Skeletal muscle cell (primary cell): Measurements from ENCODE around the gene BMP2K.
"Not testable (repeated sequence)": the region's sequence is repeated elsewhere in the genome, so short reads cannot be mapped to it uniquely, and the experiment has no call there.

Experiments
- DNase-seq: peaks from one replicate; pipeline ENCODE4 v3.0.0-alpha.2; 2010; ENCODE audit warnings: low read depth
- H3K4me3 ChIP-seq: 2 replicates; pipeline ENCODE4 v1.5.1; 2011; ENCODE audit warnings: low read depth, mild to moderate bottlenecking, control low read depth, low read length, moderate library complexity

Gene BMP2K

DNA sequence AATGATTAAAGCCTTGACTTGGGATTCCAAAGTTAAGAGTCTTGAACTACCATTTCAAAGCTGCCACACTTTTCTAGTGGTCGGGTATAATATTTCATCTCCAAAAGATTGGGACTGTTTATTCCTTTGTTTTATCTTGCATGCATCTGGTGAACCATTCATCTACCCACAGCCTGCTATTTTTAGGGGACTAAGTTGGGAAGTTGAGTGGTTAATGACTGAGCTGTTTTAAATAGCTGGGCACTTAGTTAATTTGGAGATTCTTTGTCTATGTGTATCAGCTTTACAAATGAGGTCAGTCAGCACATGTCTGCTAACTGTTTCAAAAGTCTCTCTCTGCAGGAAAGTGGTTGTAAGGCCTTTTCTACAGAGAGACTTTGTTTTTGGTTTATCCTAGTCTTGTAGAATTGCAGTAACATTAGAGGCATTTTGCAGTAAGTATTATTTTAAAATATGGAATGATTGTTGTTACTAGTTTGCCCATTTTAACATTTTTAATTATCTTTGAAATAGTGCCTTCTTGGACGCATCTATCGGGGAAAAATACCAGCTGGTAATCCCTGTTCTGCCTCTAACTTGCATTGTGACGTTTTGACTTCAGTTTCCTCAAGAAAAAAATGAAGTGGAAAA, 8.2 kb downstream of the BMP2K start:
- peak; percentile 48 for DNase-seq
- H3K4me3 ChIP-seq: no peak overlapping the region

DNA sequence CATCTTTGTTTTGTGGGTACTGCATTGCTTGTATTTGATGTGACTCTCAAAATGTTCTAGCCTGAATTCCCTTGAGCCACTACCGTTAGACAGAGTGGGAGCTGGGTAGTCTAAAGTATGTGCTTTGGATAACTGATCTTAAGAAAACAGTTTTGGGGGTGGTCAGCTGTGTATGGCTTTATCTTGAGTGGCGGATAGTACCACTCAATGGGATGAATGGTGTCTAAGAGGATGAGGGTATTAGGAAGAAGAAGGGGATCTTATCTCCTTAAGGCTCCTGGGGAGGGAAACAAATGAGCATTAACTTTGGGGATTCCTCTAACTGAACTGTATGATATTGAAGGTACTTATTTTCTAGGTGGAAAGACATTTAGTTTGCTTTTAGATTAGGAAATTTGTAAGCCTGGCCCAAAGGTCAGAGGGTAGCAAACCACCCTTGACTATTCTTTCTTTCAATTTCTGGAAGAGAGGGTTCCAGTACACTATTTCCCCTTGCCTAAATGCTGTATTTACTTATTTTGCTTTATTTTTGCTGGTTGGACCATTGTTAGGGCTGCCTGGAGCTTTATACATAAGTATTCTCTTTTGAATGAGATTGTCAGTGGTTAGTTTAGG, 11.3 kb downstream of the BMP2K start:
- H3K4me3 ChIP-seq: no peak overlapping the region
- DNase-seq: no peak

DNA sequence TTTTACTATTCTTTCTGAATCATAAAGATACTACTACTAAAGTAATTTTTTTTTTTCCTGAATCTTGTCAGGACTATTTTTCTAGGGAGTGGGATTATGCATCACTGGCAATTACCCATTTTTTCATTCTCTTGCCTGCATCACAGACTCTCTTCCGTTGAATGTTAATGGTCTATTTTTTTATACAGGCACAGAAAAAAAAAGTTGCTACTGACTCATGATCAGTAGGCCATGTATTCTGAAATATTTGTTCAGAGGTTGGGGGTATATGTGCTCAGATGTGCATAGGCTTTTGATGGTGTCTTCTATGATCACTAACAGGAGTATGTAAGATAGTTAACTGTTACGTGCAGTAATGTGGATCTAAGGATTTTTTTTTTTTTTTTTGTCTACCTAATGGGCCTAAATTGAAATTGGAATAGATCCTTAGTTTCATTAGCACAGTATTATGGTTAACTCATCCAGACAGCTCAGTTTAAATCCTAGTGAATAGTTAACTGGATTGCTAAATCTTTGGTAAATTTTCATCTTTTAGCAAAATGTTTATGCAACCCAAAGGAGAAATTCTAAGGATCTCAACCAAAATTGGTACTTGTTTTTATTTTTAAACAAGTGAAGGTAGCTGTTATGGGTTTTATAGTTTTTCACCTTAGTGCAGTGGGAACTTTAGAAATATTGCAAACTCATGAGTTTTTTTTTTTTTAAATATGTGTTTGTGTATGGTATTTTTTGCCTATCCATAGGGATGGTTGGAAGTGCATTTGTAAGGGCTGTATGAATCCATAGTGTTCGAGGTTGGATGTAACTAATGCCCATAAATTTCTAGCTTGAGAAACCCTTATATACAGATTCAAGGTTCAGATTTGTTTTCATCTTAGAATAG, 12.1 kb downstream of the BMP2K start:
- no peak for DNase-seq
- no peak overlapping the region for H3K4me3 ChIP-seq

DNA sequence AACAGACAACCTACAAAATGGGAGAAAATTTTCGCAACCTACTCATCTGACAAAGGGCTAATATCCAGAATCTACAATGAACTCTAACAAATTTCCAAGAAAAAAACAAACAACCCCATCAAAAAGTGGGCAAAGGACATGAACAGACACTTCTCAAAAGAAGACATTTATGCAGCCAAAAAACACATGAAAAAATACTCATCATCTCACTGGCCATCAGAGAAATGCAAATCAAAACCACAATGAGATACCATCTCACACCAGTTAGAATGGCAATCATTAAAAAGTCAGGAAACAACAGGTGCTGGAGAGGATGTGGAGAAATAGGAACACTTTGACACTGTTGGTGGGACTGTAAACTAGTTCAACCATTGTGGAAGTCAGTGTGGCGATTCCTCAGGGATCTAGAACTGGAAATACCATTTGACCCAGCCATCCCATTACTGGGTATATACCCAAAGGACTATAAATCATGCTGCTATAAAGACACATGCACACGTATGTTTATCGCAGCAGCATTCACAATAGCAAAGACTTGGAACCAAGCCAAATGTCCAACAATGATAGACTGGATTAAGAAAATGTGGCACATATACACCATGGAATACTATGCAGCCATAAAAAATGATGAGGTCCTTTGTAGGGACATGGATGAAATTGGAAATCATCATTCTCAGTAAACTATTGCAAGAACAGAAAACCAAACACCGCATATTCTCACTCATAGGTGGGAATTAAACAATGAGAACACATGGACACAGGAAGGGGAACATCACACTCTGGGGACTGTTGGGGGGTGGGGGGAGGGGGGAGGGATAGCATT, 19.7 kb downstream of the BMP2K start:
- not testable (repeated sequence) for DNase-seq, H3K4me3 ChIP-seq

DNA sequence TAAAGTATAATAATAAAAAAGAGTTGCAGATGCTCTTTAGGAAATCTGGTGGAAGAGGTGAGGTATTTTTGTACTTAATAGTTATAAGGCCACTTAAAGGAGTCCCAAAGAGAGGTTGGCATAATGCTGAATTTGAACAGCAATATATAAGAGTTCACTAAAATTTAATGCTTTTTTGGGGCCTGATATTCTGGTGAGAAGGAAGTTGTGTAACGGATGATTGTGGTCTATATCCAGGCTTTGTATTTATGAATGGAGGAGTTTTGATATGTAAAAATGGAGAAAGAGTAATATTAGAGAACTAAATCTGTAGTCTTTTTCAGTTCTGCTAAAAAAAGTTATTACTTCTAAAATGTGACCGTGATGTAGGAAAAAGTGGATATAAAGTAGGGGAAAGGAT, 20.4 kb downstream of the BMP2K start:
- no peak for DNase-seq
- no peak overlapping the region for H3K4me3 ChIP-seq

DNA sequence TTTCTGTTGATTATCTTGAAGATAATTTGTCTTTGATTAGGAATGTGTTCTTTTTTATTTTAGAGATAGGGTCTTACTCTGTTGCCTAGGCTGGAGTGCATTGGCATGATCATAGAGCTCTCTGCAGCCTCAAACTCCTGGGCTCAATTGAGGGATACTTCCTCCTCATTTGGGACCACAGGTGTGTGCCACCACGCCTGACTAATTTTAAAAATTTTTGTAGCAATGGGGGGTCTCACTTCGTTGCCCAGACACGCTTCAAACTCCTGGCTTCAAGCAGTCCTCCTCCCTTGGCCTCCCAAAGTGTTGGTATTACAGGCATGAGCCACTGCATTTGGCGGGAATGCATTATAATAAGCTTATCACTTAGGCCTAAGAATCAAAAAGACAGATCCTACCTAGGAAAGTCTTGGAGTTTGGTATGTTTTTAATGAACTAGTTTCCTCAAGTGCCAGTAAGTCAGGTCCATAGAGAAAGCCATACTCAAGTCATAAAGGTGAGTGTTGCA, 21.7 kb downstream of the BMP2K start:
- no peak overlapping the region for H3K4me3 ChIP-seq
- no peak for DNase-seq

DNA sequence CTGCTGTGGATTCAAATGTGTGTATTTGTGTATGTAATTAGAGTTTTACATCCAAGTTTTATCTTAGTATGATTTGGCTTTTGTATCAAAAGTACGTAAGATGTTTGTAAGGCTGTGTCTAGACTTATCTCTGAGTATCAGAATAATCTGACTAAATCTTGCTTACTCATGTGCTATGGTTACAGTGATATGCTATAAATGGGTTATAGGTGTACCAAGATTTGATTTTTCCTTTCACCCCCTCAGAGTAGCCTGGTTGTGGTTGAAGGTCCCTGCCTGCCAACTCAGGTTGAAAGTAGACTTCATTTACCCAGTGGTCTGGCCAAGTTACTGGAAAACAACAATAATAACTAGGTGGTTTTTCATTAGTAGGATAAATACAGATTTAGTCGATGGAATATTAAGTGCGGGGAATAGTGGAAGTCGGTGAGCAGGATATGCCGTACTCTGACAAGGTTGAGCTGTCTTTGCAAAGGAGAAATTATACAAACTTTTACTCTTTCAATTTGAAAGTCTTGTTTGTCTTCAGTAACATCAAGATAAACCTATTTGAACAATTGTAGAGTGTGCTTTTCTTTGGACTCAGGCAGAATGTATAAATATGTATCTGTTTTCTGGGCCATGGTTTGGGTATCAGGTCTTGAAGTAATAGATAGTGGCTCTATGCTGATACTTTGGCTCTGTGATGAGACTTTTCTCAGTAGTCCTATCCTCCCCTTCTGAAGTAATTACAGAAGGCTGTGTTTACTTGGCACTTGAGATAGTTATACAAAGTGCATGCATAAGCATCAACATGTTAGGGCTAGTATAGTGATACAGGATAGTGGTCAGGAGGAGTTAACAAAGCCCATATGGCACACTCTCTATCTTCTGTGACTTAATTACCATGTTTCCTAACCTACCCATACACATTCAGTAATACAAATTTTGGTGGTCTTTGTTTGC, 23.7 kb downstream of the BMP2K start:
- H3K4me3 ChIP-seq: no peak overlapping the region
- DNase-seq: no peak

DNA sequence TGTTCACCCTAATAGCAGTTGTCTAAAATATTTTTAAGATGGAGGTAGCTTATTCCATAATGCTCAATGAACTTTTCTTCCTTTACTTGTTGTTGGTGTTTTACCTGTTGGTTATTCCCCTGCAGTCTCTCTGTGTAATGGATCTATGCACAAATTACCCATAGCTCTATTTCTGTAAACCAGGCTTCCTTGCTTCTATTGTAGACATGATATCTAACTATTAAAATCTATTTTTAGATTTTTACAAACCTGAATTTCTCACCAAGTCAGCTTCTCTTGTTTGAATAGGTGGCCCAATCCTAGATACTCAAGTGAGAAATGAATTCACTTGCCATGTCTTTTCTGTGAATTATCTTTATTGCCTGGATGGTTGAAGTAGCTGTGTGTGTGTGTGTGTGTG, 24.8 kb downstream of the BMP2K start:
- H3K4me3 ChIP-seq: no peak overlapping the region
- DNase-seq: no peak

DNA sequence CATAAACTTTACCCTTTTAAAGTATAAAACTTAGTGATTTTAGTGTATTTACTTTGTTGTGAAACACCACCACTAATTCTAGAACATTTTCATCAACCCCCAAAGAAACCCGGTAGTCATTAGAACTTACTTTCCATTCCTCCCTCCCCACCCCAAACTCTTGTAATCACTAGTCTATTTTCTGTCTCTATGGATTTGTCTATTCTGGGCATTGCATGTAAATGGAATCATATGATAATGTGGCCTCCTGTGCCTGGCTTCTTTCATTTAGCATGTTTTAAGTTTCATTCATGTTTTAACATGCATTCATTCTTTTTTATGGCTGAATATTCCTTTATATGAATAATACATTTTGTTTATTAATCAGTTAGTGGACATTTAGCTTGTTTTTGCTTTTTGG, 27.8 kb downstream of the BMP2K start:
- DNase-seq: no peak
- no peak overlapping the region for H3K4me3 ChIP-seq

DNA sequence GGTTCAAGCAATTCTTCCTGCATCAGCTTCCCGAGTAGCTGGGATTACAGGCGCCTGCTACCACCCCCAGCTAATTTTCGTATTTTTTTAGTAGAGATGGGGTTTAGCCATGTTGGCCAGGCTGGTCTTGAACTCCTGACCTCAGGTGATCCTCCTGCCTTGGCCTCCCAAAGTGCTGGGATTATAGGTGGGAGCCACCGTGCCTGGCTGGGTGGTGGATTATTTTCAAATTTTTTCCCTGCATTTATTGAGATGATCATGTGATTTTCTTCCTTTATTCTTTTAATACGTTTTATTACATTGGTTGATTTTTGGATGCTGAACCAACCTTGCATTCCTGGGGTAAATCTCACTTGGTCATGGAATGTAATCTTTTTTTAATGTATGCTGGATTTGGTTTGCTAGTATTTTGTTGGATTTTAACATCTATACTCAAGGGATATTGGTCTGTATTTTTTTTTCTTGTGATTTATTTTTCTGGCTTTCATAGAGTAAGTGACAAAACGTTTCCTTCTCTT, 30.9 kb downstream of the BMP2K start:
- no peak overlapping the region for H3K4me3 ChIP-seq
- DNase-seq: no peak

DNA sequence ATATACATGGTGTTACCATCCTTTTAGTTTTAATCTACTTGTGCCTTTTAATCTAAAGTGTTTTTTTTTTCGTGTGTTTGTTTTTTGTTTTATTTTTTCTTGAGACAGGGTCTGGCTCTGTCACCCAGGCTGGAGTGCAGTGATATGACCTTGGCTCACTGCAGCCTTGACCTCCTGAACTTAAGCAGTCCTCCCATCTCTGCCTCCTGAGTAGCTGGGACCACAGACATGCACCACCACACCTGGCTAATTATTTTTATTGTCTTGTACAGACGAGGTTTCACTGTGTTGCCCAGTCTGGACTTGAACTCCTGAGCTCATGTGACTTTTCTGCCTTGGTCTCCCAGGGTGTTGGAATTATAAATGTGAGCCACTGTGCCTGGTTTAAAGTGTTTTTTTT, 33.1 kb downstream of the BMP2K start:
- H3K4me3 ChIP-seq: no peak overlapping the region
- DNase-seq: no peak

DNA sequence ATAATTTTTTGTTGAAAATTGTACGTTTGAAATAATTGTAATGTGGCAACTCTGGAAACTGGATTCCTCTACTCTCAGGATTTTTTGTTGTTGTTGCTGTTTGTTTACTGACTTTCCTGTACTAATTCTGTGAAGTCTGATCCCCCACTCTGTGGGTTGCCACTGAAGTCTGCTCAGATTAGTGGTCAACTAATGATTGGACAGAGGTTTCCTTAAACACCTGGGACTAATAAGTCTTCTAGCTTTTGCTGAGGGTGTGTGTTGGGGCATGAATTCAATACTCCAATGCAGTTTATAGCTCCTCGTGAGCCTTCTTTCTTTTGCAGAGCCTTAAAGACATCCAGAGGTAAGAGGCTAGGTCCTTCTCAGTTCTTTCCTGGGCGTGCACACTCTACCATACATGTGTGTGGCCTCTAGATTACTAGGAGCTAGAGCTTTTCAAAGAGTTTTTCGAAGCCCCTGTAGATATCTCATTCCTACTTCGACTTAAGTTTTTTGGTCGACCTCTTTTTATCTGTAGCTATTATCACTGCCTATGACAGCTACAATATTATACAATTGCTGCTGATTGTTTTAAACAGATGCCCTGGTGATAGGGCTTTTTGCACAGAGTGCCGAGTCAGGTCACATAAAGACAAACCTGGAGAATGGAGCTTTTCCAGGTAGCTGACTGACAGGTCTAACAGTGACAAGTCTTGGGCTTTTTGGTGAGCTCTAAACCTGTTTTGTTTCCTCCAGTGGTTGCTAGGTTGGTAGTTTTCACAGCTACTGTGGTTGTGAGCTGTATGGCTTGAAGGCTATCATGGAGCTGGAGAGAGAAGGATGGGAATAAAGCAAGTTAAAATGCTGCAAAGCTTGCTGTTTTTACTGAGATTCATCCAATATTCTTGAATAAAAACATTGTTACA, 34.0 kb downstream of the BMP2K start:
- DNase-seq: no peak
- no peak overlapping the region for H3K4me3 ChIP-seq

DNA sequence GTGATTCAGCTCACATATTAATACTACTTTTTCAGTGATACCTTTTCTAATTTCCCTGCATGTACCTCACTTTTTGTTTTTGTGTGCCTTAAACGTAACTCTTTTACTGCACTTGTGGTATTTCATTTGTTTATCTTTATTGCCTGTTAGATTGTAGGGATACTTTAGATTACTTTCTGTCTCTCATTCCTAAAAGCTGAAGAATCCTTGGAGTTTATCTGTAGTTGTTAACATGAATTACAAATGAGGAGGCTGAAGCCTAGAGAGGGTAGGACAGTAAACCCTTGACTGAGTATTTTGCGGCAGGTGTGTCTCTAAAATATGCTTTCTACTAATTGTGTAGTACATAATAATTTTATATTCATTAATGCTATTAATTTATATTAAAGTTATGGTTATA, 34.9 kb downstream of the BMP2K start:
- DNase-seq: no peak
- H3K4me3 ChIP-seq: no peak overlapping the region

DNA sequence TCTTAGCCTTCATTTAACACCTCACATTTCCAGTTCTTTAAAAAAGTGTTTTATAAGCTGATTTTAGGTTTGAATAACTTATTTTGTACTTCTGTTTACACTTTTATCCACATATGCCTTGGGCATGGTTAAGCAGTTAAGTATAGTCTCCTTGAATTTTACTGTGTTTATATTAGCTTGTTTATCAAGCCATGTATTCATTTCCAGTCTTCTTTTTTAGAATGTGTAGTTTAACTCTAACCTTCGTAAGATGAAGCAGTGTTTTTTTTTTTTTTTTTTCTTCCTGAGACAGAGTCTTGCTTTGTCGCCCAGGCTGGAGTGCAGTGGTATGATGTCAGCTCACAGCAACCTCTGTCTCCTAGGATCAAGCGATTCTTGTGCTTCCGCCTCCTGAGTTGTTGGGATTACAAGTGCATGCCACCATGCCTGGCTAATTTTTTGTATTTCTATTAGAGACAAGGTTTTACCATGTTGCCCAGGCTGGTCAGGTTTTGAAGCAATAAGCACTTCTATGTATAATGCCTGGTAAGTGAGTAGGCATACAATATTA, 42.5 kb downstream of the BMP2K start:
- DNase-seq: no peak
- H3K4me3 ChIP-seq: no peak overlapping the region

DNA sequence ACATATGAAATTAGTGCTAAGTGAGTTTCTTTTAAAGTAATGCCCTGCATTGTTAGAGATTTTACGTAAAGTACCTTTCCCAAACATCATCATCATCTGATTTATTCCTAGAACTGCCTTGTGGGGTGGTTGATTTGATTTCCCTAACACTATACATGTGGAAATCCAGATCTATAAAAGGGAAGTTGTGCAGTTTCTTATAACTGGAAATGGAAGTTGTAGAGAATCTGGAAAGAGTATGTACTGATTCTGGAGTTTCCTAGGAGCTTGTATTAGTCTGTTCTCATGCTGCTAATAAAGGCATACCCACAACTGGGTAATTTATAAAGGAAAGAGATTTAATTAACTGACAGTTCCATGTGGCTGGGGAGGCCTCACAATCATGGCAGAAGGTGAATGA, 47.9 kb downstream of the BMP2K start:
- no peak overlapping the region for H3K4me3 ChIP-seq
- no peak for DNase-seq

DNA sequence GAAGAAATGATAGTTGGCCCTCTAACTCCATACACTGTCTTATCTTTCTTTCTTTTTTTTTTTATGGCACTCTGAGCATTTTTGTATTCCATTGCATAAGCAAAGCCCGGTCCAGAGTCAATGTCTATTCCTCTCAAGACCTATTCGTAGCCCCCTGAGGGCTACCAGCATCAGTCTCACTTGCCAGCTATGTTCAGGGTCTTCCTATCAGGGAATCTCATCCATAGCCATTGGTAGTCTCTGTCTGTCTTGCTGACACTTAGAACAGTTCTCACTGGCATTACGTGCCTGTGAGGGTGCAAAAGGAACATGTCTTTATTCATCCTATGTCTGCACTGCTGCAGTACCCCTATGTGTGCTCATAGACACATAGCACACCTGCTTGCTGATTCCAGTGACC, 51.0 kb downstream of the BMP2K start:
- no peak for DNase-seq
- no peak overlapping the region for H3K4me3 ChIP-seq

DNA sequence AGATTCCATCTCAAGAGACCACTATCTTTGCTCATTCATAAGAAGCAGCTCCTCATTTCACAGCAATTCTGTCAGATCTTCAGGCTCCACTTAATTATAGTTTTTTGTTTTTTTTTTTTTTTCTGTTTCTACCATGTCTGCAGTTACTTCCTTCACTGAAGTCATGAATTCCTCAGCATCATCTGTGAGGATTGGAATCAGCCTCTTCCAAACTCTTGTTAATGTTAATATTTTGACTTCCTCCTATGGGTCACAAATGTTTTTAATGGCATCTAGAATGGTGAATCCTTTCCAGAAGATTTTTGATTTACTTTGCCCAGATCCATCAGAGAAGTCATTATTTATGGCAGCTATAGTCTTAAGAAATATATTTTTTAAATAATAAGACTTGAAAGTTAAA, 53.1 kb downstream of the BMP2K start:
- peak; percentile 7 for DNase-seq
- H3K4me3 ChIP-seq: no peak overlapping the region
